ENCODE data around the gene HTR4.
"Not testable (repeated sequence)": the region's sequence is repeated elsewhere in the genome, so short reads cannot be mapped to it uniquely, and the experiment has no call there.

Gene HTR4

GRCh38 chr5:148543727-148544126 lies 110.6 kb downstream of the HTR4 start:
- Histone ChIP-seq H3K27ac (ENCODE audit: low read depth, low read length) (no peak overlapping the region), H3K27me3 (ENCODE audit: control insufficient read depth in 1 of 2, insufficient read depth in 2 of 2, low read length in 2 of 2) (no peaks in the 10 kb centered on the region), H3K9ac (ENCODE audit: low read depth in 1 of 2, low read length in 2 of 2) (no peak overlapping the region), H3K9me3 (ENCODE audit: control insufficient read depth in 1 of 2, low read length in 2 of 2) (peaks cover 0 to 6% of the 10 kb centered on the region in 2 donors), H3K36me3 (ENCODE audit: control insufficient read depth in 1 of 2, insufficient read depth in 2 of 2, low read length in 2 of 2) (no peaks in the 10 kb centered on the region), H3K4me3 (ENCODE audit: low read depth in 1 of 2, low read length in 2 of 2) (no peak overlapping the region), H3K4me1 (ENCODE audit: control insufficient read depth in 1 of 2, insufficient read depth in 2 of 2, low read length in 2 of 2) (no peaks in the 10 kb centered on the region)

DNA sequence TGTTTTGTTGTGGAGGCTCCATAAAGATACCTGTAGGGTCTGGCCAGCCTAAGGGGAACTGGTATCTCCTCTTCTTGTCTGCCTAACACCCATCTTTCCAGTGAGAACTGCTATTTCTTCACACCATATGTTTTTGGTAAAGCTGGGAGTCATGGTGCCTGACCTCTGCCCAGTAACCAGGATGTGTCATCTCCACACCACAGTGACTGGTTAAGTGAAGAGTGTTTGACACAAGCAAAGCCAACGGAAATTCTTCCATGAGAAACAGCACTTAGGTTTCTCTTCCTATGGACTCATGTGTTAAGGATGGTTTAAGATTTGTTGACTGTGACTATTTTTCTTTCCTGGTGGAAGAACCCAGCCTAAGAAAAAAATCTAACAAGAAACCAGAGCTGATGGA lies 111.5 kb downstream of the HTR4 start:
- Histone ChIP-seq H3K9me3 (ENCODE audit: control insufficient read depth in 1 of 2, low read length in 2 of 2) (peaks cover 0 to 6% of the 10 kb centered on the region in 2 donors), H3K4me1 (ENCODE audit: control insufficient read depth in 1 of 2, insufficient read depth in 2 of 2, low read length in 2 of 2) (no peaks in the 10 kb centered on the region), H3K9ac (ENCODE audit: low read depth in 1 of 2, low read length in 2 of 2) (no peak overlapping the region), H3K36me3 (ENCODE audit: control insufficient read depth in 1 of 2, insufficient read depth in 2 of 2, low read length in 2 of 2) (no peaks in the 10 kb centered on the region), H3K27ac (ENCODE audit: low read depth, low read length) (no peak overlapping the region), H3K27me3 (ENCODE audit: control insufficient read depth in 1 of 2, insufficient read depth in 2 of 2, low read length in 2 of 2) (no peaks in the 10 kb centered on the region), H3K4me3 (ENCODE audit: low read depth in 1 of 2, low read length in 2 of 2) (no peak overlapping the region)

DNA sequence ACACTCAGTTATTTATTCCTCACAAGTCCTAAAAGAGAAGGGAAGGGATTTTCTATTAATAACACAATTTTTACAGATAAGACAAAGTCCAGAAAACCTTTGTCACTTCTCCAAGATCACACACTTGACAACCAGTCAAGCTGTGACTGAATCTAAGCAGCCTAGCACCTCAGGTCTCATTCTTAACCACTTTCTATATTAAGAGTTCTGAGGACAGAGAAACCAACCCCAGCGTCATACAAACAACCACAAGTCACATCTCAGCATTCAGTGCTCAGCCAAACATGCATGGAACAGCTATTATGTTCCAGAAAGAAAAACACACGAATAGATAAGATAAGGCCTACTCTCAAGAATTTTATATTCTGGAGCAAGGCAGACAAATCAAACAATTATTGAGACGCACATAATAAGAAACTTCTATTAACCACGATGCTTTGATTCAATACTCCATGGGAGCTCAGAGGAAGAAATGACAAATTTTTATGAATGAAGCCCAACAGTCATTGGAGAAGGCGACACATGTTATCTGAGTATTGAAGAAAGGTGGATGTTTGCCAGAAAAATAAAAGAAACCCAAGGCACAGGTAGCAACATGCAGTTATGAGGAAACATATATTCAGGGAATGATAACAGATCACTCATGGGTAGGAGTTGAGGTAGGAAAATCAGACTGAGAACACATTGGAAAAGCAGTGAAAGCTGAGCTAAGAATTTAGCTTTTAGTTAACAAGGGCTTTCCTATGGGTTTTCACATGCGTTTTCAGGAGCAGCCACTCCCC lies 113.1 kb downstream of the HTR4 start:
- H3K36me3 ChIP-seq (ENCODE audit: control insufficient read depth in 1 of 2, insufficient read depth in 2 of 2, low read length in 2 of 2) = no peaks in the 10 kb centered on the region
- no peak overlapping the region for H3K4me3 ChIP-seq (ENCODE audit: low read depth in 1 of 2, low read length in 2 of 2)
- no peaks in the 10 kb centered on the region for H3K4me1 ChIP-seq (ENCODE audit: control insufficient read depth in 1 of 2, insufficient read depth in 2 of 2, low read length in 2 of 2)
- H3K9me3 ChIP-seq (ENCODE audit: control insufficient read depth in 1 of 2, low read length in 2 of 2) = peaks cover 0 to 6% of the 10 kb centered on the region in 2 donors
- H3K27me3 ChIP-seq (ENCODE audit: control insufficient read depth in 1 of 2, insufficient read depth in 2 of 2, low read length in 2 of 2) = no peaks in the 10 kb centered on the region
- no peak overlapping the region for H3K9ac ChIP-seq (ENCODE audit: low read depth in 1 of 2, low read length in 2 of 2)
- no peak overlapping the region for H3K27ac ChIP-seq (ENCODE audit: low read depth, low read length)

DNA sequence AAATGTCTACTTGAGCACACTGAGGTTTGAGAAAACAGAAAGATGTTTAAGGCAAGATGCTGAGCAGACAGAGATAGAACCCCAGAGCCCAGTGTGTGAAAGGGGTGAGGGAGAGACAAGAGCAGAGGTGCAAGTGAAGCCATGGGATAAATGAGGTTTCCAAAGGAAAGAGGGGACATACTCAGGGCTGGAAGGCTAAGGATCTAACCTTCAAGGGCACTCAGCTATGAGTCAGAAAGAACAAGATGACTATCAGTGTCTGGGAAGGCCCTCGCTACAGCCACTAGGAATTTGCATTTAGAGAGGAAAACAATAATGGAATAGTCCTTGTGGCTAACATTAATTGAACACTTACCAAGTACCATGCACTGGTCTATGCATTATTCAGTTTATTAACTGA lies 113.7 kb downstream of the HTR4 start:
- Histone ChIP-seq H3K36me3 (ENCODE audit: control insufficient read depth in 1 of 2, insufficient read depth in 2 of 2, low read length in 2 of 2) (no peaks in the 10 kb centered on the region), H3K9me3 (ENCODE audit: control insufficient read depth in 1 of 2, low read length in 2 of 2) (peaks cover 0 to 6% of the 10 kb centered on the region in 2 donors), H3K4me1 (ENCODE audit: control insufficient read depth in 1 of 2, insufficient read depth in 2 of 2, low read length in 2 of 2) (no peaks in the 10 kb centered on the region), H3K9ac (ENCODE audit: low read depth in 1 of 2, low read length in 2 of 2) (no peak overlapping the region), H3K27ac (ENCODE audit: low read depth, low read length) (no peak overlapping the region), H3K4me3 (ENCODE audit: low read depth in 1 of 2, low read length in 2 of 2) (no peak overlapping the region), H3K27me3 (ENCODE audit: control insufficient read depth in 1 of 2, insufficient read depth in 2 of 2, low read length in 2 of 2) (no peaks in the 10 kb centered on the region)

- Histone ChIP-seq H3K4me1 (ENCODE audit: control insufficient read depth in 1 of 2, insufficient read depth in 2 of 2, low read length in 2 of 2) (no peaks in the 10 kb centered on the region), H3K27me3 (ENCODE audit: control insufficient read depth in 1 of 2, insufficient read depth in 2 of 2, low read length in 2 of 2) (no peaks in the 10 kb centered on the region), H3K36me3 (ENCODE audit: control insufficient read depth in 1 of 2, insufficient read depth in 2 of 2, low read length in 2 of 2) (no peaks in the 10 kb centered on the region), H3K4me3 (ENCODE audit: low read depth in 1 of 2, low read length in 2 of 2) (no peak overlapping the region), H3K9ac (ENCODE audit: low read depth in 1 of 2, low read length in 2 of 2) (no peak overlapping the region), H3K9me3 (ENCODE audit: control insufficient read depth in 1 of 2, low read length in 2 of 2) (peaks cover 0 to 6% of the 10 kb centered on the region in 2 donors), H3K27ac (ENCODE audit: low read depth, low read length) (no peak overlapping the region)
Observed at GRCh38 chr5:148539851-148540250, 114.5 kb downstream of the HTR4 start.

- Histone ChIP-seq H3K9me3 (ENCODE audit: control insufficient read depth in 1 of 2, low read length in 2 of 2) (peaks cover 7 to 12% of the 10 kb centered on the region in 2 donors), H3K4me1 (ENCODE audit: control insufficient read depth in 1 of 2, insufficient read depth in 2 of 2, low read length in 2 of 2) (no peaks in the 10 kb centered on the region), H3K36me3 (ENCODE audit: control insufficient read depth in 1 of 2, insufficient read depth in 2 of 2, low read length in 2 of 2) (peaks cover 4 to 11% of the 10 kb centered on the region in 2 donors), H3K27ac (ENCODE audit: low read depth, low read length) (no peak overlapping the region), H3K27me3 (ENCODE audit: control insufficient read depth in 1 of 2, insufficient read depth in 2 of 2, low read length in 2 of 2) (no peaks in the 10 kb centered on the region), H3K9ac (ENCODE audit: low read depth in 1 of 2, low read length in 2 of 2) (no peak overlapping the region), H3K4me3 (ENCODE audit: low read depth in 1 of 2, low read length in 2 of 2) (no peak overlapping the region)
Observed at GRCh38 chr5:148535190-148535589, 119.1 kb downstream of the HTR4 start.

DNA sequence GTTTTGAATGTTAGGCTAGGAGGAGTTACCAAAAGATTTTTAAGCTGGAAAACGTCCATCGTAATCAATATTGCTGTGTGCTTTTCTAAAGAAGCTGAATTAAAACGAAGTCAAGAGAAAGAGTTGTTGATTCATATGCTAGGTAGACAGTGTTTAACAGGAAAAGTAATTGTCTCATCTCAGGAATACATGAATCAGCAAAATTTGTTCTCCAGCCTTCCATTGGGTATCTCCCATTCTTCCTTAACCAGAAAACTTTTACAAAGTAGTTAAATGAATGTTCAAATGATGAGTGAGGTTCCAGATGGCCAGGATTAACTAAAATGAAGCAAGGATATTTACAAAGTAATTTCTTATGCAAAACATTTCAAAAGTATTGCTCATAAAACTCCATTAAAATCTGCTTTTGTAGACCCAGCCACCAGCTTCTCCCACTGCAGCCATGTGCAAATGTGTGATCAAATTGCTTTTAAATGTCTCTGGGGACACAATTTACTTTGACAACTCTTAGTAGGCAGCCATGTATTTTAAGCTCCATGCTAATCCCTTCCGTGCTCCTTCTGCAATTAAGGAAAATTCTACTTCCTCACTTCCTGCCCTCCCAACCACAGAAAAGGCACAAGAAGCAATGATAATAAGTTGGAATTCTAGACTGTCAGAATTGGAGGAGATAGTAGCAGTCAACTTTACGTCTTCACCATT lies 121.2 kb downstream of the HTR4 start:
- Histone ChIP-seq H3K9ac (ENCODE audit: low read depth in 1 of 2, low read length in 2 of 2) (no peak overlapping the region), H3K36me3 (ENCODE audit: control insufficient read depth in 1 of 2, insufficient read depth in 2 of 2, low read length in 2 of 2) (peaks cover 10 to 11% of the 10 kb centered on the region in 2 donors)

GRCh38 chr5:148529450-148529849 lies 124.9 kb downstream of the HTR4 start:
- not testable (repeated sequence) for H3K4me3 ChIP-seq (ENCODE audit: low read depth in 1 of 2, low read length in 2 of 2); H3K9ac ChIP-seq (ENCODE audit: low read depth in 1 of 2, low read length in 2 of 2); H3K27ac ChIP-seq (ENCODE audit: low read depth, low read length); H3K27me3 ChIP-seq (ENCODE audit: control insufficient read depth in 1 of 2, insufficient read depth in 2 of 2, low read length in 2 of 2); H3K4me1 ChIP-seq (ENCODE audit: control insufficient read depth in 1 of 2, insufficient read depth in 2 of 2, low read length in 2 of 2)
- Histone ChIP-seq H3K9me3 (ENCODE audit: control insufficient read depth in 1 of 2, low read length in 2 of 2) (peaks cover 13 to 14% of the 10 kb centered on the region in 2 donors), H3K36me3 (ENCODE audit: control insufficient read depth in 1 of 2, insufficient read depth in 2 of 2, low read length in 2 of 2) (peaks cover 11 to 12% of the 10 kb centered on the region in 2 donors)

More for the DNA sequence above, 121.2 kb downstream of the HTR4 start:
- Histone ChIP-seq H3K4me1 (ENCODE audit: control insufficient read depth in 1 of 2, insufficient read depth in 2 of 2, low read length in 2 of 2) (no peaks in the 10 kb centered on the region), H3K27me3 (ENCODE audit: control insufficient read depth in 1 of 2, insufficient read depth in 2 of 2, low read length in 2 of 2) (no peaks in the 10 kb centered on the region), H3K27ac (ENCODE audit: low read depth, low read length) (no peak overlapping the region), H3K4me3 (ENCODE audit: low read depth in 1 of 2, low read length in 2 of 2) (no peak overlapping the region), H3K9me3 (ENCODE audit: control insufficient read depth in 1 of 2, low read length in 2 of 2) (peaks cover 13 to 14% of the 10 kb centered on the region in 2 donors)

DNA sequence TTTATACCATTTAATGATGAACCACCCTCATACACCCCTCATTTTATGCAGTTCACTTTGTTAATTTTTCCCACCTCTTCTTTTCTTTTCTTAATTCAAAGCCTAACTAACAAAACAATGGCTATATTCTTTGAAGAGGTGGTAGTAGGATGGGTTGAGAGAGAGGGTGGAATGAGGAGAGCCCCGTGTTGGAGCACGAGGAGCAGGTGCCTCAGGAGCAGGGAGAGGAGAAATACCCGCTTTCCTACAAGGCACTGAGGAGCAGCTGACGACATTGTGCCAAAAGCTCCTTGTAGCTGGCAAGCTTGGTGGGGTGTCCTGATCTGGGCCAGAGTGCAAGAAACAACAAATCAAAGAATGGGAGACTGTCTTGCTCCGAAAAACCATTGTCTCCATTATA lies 129.6 kb downstream of the HTR4 start:
- Histone ChIP-seq H3K4me1 (ENCODE audit: control insufficient read depth in 1 of 2, insufficient read depth in 2 of 2, low read length in 2 of 2) (no peaks in the 10 kb centered on the region), H3K4me3 (ENCODE audit: low read depth in 1 of 2, low read length in 2 of 2) (no peak overlapping the region), H3K36me3 (ENCODE audit: control insufficient read depth in 1 of 2, insufficient read depth in 2 of 2, low read length in 2 of 2) (peaks cover 0 to 8% of the 10 kb centered on the region in 2 donors), H3K9ac (ENCODE audit: low read depth in 1 of 2, low read length in 2 of 2) (no peak overlapping the region), H3K9me3 (ENCODE audit: control insufficient read depth in 1 of 2, low read length in 2 of 2) (peaks cover 4 to 7% of the 10 kb centered on the region in 2 donors), H3K27me3 (ENCODE audit: control insufficient read depth in 1 of 2, insufficient read depth in 2 of 2, low read length in 2 of 2) (no peaks in the 10 kb centered on the region), H3K27ac (ENCODE audit: low read depth, low read length) (no peak overlapping the region)

- no peak overlapping the region for H3K9ac ChIP-seq (ENCODE audit: low read depth in 1 of 2, low read length in 2 of 2)
- no peak overlapping the region for H3K27ac ChIP-seq (ENCODE audit: low read depth, low read length)
- no peaks in the 10 kb centered on the region for H3K27me3 ChIP-seq (ENCODE audit: control insufficient read depth in 1 of 2, insufficient read depth in 2 of 2, low read length in 2 of 2)
- H3K4me1 ChIP-seq (ENCODE audit: control insufficient read depth in 1 of 2, insufficient read depth in 2 of 2, low read length in 2 of 2) = no peaks in the 10 kb centered on the region
- H3K36me3 ChIP-seq (ENCODE audit: control insufficient read depth in 1 of 2, insufficient read depth in 2 of 2, low read length in 2 of 2) = peaks cover 0 to 2% of the 10 kb centered on the region in 2 donors
- H3K9me3 ChIP-seq (ENCODE audit: control insufficient read depth in 1 of 2, low read length in 2 of 2) = no peaks in the 10 kb centered on the region
- no peak overlapping the region for H3K4me3 ChIP-seq (ENCODE audit: low read depth in 1 of 2, low read length in 2 of 2)
Observed at GRCh38 chr5:148523139-148523538, 131.2 kb downstream of the HTR4 start.
